HCT116 (cell line): Measurements from ENCODE around the gene LMO2. TPM values are rescaled to one million over a fixed set of nuclear protein-coding genes. Genes with fewer than 3 reads are reported as not detected.

Experiments used
- ATAC-seq: fragments of 200-7000 bp; cut with Tn5 transposase; 2 replicates; pipeline ENCODE4 v1.9.1; 2020; ENCODE audit warnings: mild to moderate bottlenecking, moderate library complexity
- BruUV-seq: library from RNA; stranded (reverse); fragments of 400-500 nt; replicated peaks from 2 replicates; lab custom pipeline; 2021; lab: Mats Ljungman, UMichigan
- CTCF ChIA-PET: fragments of 300-600 bp; sonication (Branson Sonifier 250); formaldehyde crosslinking; loops from one replicate; lab custom pipeline; 2021; ENCODE audit warnings: antibody characterized with exemption; lab: Charles Lee
- POLR2A ChIA-PET: fragments of 300-600, 350-600 bp; sonication (Branson Sonifier 250); formaldehyde crosslinking; loops from one replicate; lab custom pipeline; 2021; ENCODE audit warnings: antibody characterized with exemption; lab: Charles Lee
- RAD21 ChIA-PET, 2 experiments: fragments of 300-600 bp; sonication (Branson Sonifier 250); formaldehyde crosslinking; loops; one replicate each; lab custom pipeline; 2023; ENCODE audit warnings: low total read pairs in 2 of 2; ENCODE audit not compliant: uncharacterized antibody in 2 of 2, unreplicated experiment in 2 of 2, low non-redundant PET in 1 of 2; lab: Charles Lee
- DNase-seq: peaks from one replicate; pipeline ENCODE4 v3.0.0-alpha.2; 2010; ENCODE audit warnings: low read depth, low spot score
- H2AFZ ChIP-seq: fragments of 200-600 bp; shearing (Covaris generic), sonication (generic); 2 replicates; pipeline ENCODE4 v1.6.1; 2017; ENCODE audit warnings: low read depth, mixed run types, mixed read lengths, antibody characterized with exemption, low read length; ENCODE audit not compliant: poor library complexity, severe bottlenecking
- H3K27ac ChIP-seq: 2 replicates; pipeline ENCODE4 v1.5.1; 2012; ENCODE audit warnings: low read depth, low read length
- H3K27me3 ChIP-seq: fragments of 200-600 bp; sonication (generic); 2 replicates; pipeline ENCODE4 v1.6.1; 2016; ENCODE audit warnings: mixed run types, low read length, mixed read lengths; ENCODE audit not compliant: insufficient read depth
- H3K36me3 ChIP-seq, 2 experiments: fragments of 200-500 bp in 1 of 2; fragments of 200-600 bp in 1 of 2; sonication (Bioruptor generic) in 1 of 2; sonication (generic) in 1 of 2; 2 replicates each; pipeline versions ENCODE4 v1.5.1 to v1.6.1; 2014 to 2016; ENCODE audit warnings: low read length in 2 of 2, inconsistent platforms in 1 of 2, mixed read lengths in 1 of 2, mixed run types in 1 of 2; ENCODE audit not compliant: insufficient read depth in 2 of 2, control insufficient read depth in 1 of 2
- H3K4me1 ChIP-seq, 2 experiments: fragments of 200-600 bp in 1 of 2; sonication (generic) in 1 of 2; 2 replicates each; pipeline versions ENCODE4 v1.5.1 to v1.6.1; 2012 to 2017; ENCODE audit warnings: low read length in 2 of 2, inconsistent platforms in 1 of 2, mild to moderate bottlenecking in 1 of 2, mixed read lengths in 1 of 2, mixed run types in 1 of 2, moderate library complexity in 1 of 2; ENCODE audit not compliant: insufficient read depth in 2 of 2, control insufficient read depth in 1 of 2
- H3K4me2 ChIP-seq: fragments of 200-600 bp; sonication (generic); 2 replicates; pipeline ENCODE4 v1.6.1; 2017; ENCODE audit warnings: mixed run types, low read length, mixed read lengths
- H3K4me3 ChIP-seq, 2 experiments: fragments of 200-600 bp in 1 of 2; sonication (generic) in 1 of 2; replicated peaks in 1 of 2; 2 replicates each; pipeline ENCODE4 v1.5.1; 2011 to 2016; ENCODE audit warnings: low read length in 2 of 2, control low read depth in 1 of 2, low read depth in 1 of 2, mild to moderate bottlenecking in 1 of 2, mixed read lengths in 1 of 2, mixed run types in 1 of 2
- H3K79me2 ChIP-seq: fragments of 200-600 bp; sonication (generic); 2 replicates; pipeline ENCODE4 v1.6.1; 2017; ENCODE audit warnings: mild to moderate bottlenecking, mixed run types, low read length, moderate library complexity, mixed read lengths; ENCODE audit not compliant: insufficient read depth
- H3K9ac ChIP-seq: fragments of 200-600 bp; sonication (generic); 2 replicates; pipeline ENCODE4 v1.6.1; 2016; ENCODE audit warnings: low read length, mixed read lengths
- H3K9me2 ChIP-seq: fragments of 200-600 bp; sonication (generic), shearing (Covaris generic); 2 replicates; pipeline ENCODE4 v1.6.1; 2017; ENCODE audit warnings: mixed run types, mild to moderate bottlenecking, moderate library complexity; ENCODE audit not compliant: insufficient read depth
- H3K9me3 ChIP-seq, 2 experiments: fragments of 200-500 bp in 1 of 2; fragments of 200-600 bp in 1 of 2; sonication (Bioruptor generic) in 1 of 2; sonication (generic) in 1 of 2; 2 replicates each; pipeline ENCODE4 v1.6.1; 2014 to 2017; ENCODE audit warnings: low read length in 2 of 2, mixed read lengths in 2 of 2, inconsistent platforms in 1 of 2, low read depth in 1 of 2, mild to moderate bottlenecking in 1 of 2, mixed run types in 1 of 2, moderate library complexity in 1 of 2; ENCODE audit not compliant: control insufficient read depth in 1 of 2, insufficient read depth in 1 of 2
- H4K20me1 ChIP-seq: fragments of 200-600 bp; sonication (generic), shearing (Covaris generic); 2 replicates; pipeline ENCODE4 v1.6.1; 2017; ENCODE audit warnings: mixed run types, mild to moderate bottlenecking, moderate library complexity; ENCODE audit not compliant: insufficient read depth
- CBX3 ChIP-seq: IDR thresholded peaks from 2 replicates; pipeline ENCODE4 v1.6.1; 2012; ENCODE audit warnings: low read depth
- CTCF ChIP-seq, 3 experiments: fragments of 200-600 bp in 1 of 3; sonication (generic) in 1 of 3; IDR thresholded peaks in 2 of 3; conservative IDR thresholded peaks in 1 of 3; 2 replicates each; pipeline ENCODE4 v1.5.1; 2012 to 2017; ENCODE audit warnings: low read depth in 2 of 3, low read length in 2 of 3, antibody characterized with exemption in 1 of 3, borderline replicate concordance in 1 of 3, control low read depth in 1 of 3, mild to moderate bottlenecking in 1 of 3, mixed read lengths in 1 of 3, mixed run types in 1 of 3, moderate library complexity in 1 of 3; ENCODE audit not compliant: insufficient read depth in 1 of 3
- EGR1 ChIP-seq: IDR thresholded peaks from 2 replicates; pipeline ENCODE4 v1.6.1; 2012; ENCODE audit warnings: low read depth
- ELF1 ChIP-seq: IDR thresholded peaks from 2 replicates; pipeline ENCODE4 v1.6.1; 2012; ENCODE audit warnings: low read depth, borderline replicate concordance
- EZH2 ChIP-seq: fragments of 200-600 bp; sonication (generic); IDR thresholded peaks from 2 replicates; pipeline ENCODE4 v1.6.1; 2017; ENCODE audit warnings: antibody characterized with exemption, mixed run types
- EZH2phosphoT487 ChIP-seq: fragments of 200-600 bp; IDR thresholded peaks from 2 replicates; pipeline ENCODE4 v1.6.1; 2018; ENCODE audit warnings: antibody characterized with exemption, borderline replicate concordance
- JUND ChIP-seq: IDR thresholded peaks from 2 replicates; pipeline ENCODE4 v1.6.1; 2012
- POLR2A ChIP-seq: IDR thresholded peaks from 2 replicates; pipeline ENCODE4 v1.7.0; 2011; ENCODE audit warnings: borderline replicate concordance; ENCODE audit not compliant: insufficient read depth, insufficient read length; ENCODE audit errors: extremely low read depth
- POLR2AphosphoS5 ChIP-seq: IDR thresholded peaks from 2 replicates; pipeline ENCODE4 v1.6.1; 2011; ENCODE audit warnings: mild to moderate bottlenecking, low read depth, low read length, moderate library complexity
- SIN3A ChIP-seq: IDR thresholded peaks from 2 replicates; pipeline ENCODE4 v1.6.1; 2012; ENCODE audit warnings: low read depth
- SP1 ChIP-seq: IDR thresholded peaks from 2 replicates; pipeline ENCODE4 v1.6.1; 2012; ENCODE audit warnings: low read depth
- YY1 ChIP-seq: IDR thresholded peaks from 2 replicates; pipeline ENCODE4 v1.6.1; 2011; ENCODE audit warnings: low read length, low read depth, moderate library complexity, mild to moderate bottlenecking; ENCODE audit not compliant: insufficient replicate concordance; ENCODE audit errors: extremely low read depth
- ZBTB33 ChIP-seq: IDR thresholded peaks from 2 replicates; pipeline ENCODE4 v1.6.1; 2011; ENCODE audit warnings: mild to moderate bottlenecking, low read length, moderate library complexity; ENCODE audit not compliant: insufficient replicate concordance; ENCODE audit errors: extremely low read depth
- ZFX ChIP-seq: fragments of 450-650 bp; IDR thresholded peaks from 2 replicates; pipeline ENCODE4 v1.6.1; 2017
- ZNF274 ChIP-seq: fragments of 200-500 bp; sonication (Bioruptor generic); IDR thresholded peaks from 2 replicates; pipeline ENCODE4 v1.6.1; 2014; ENCODE audit warnings: mild to moderate bottlenecking, low read depth, low read length, inconsistent platforms
- intact Hi-C: fragments of 100-400 bp; cut with micrococcal nuclease; formaldehyde crosslinking; loops from 2 replicates; pipeline ENCODE4 v1.10.0; 2022
- total RNA-seq: library from RNA; stranded (reverse); gene quantifications from one replicate; pipeline ENCODE4 v1.2.1, GENCODE V29; 2021; ENCODE audit not compliant: unreplicated experiment

LMO2 gene
- total RNA-seq, 1 experiment from 2014 or later = 2.8 TPM

- H3K27me3 ChIP-seq = no peaks in the 10 kb centered on the region
- no peaks in the 10 kb centered on the region for H4K20me1 ChIP-seq
- H3K4me2 ChIP-seq = no peak overlapping the region
- ChIA-PET RAD21 (no interaction called here), POLR2A (no interaction called here), CTCF (no interaction called here)
- no peaks in the 10 kb centered on the region for H3K9me3 ChIP-seq
- no peaks in the 10 kb centered on the region for H3K36me3 ChIP-seq
- H3K79me2 ChIP-seq = no peaks in the 10 kb centered on the region
- no TSS peak for BruUV-seq
- no peak for DNase-seq
- intact Hi-C loops = no loop called here
- no peak overlapping the region for H3K27ac ChIP-seq
- TF ChIP-seq SP1 (no peak), CTCF (IDR thresholded peaks at IDR 0.05 in 2 of 3, conservative IDR thresholded peaks at IDR 0.05 in 1 of 3; ENCODE audit: borderline replicate concordance in 1 of 3, insufficient read depth in 1 of 3, low read depth in 2 of 3, low read length in 2 of 3) (no peak), EZH2 (no peak), YY1 (no peak), ZNF274 (no peak), POLR2A (no peak), ZFX (no peak), ELF1 (no peak), EGR1 (no peak), ZBTB33 (no peak), SIN3A (no peak), EZH2phosphoT487 (no peak), POLR2AphosphoS5 (no peak), CBX3 (no peak), JUND (no peak)
- H3K4me3 ChIP-seq = no peak overlapping the region
- no peak for ATAC-seq
- H2AFZ ChIP-seq = no peak overlapping the region
- H3K9ac ChIP-seq = no peak overlapping the region
- H3K4me1 ChIP-seq = no peaks in the 10 kb centered on the region
- H3K9me2 ChIP-seq = no peaks in the 10 kb centered on the region
Observed at GRCh38 chr11:33879375-33879774, 12.5 kb downstream of the LMO2 start.
